IPS DF 6.9 (cell line): ENCODE results near the gene ADGRB3.

Experiments used
- DNase-seq: peaks from one replicate; pipeline ENCODE4 v3.0.0-alpha.2; 2013; ENCODE audit warnings: low read depth, low spot score
- H3K27ac ChIP-seq: one replicate; pipeline ENCODE4 v1.5.1; 2013; ENCODE audit warnings: low read length, control low read depth
- H3K27me3 ChIP-seq: 2 replicates; pipeline ENCODE4 v1.6.1; 2013; ENCODE audit warnings: mild to moderate bottlenecking, low read length; ENCODE audit not compliant: control insufficient read depth, insufficient read depth
- H3K36me3 ChIP-seq: 2 replicates; pipeline ENCODE4 v1.6.1; 2013; ENCODE audit warnings: low read length; ENCODE audit not compliant: control insufficient read depth, insufficient read depth
- H3K4me1 ChIP-seq: 2 replicates; pipeline ENCODE4 v1.6.1; 2013; ENCODE audit warnings: low read length; ENCODE audit not compliant: control insufficient read depth, insufficient read depth
- H3K4me3 ChIP-seq: 2 replicates; pipeline ENCODE4 v1.5.1; 2013; ENCODE audit warnings: mild to moderate bottlenecking, low read length
- H3K9me3 ChIP-seq: 2 replicates; pipeline ENCODE4 v1.6.1; 2013; ENCODE audit warnings: low read length, inconsistent platforms; ENCODE audit not compliant: control insufficient read depth, insufficient read depth
- WGBS: extraction: QIAGEN DNeasy Blood & Tissue Kit; methylation state at CpG from one replicate; pipeline ENCODE4 v1.1.7; 2013; ENCODE audit warnings: mixed read lengths, missing lambda C conversion rate; ENCODE audit not compliant: insufficient read length, insufficient coverage; 5-methylcytosine and 5-hydroxymethylcytosine counted together

The ADGRB3 gene

GRCh38 chr6:69059413-69059812, 424.3 kb downstream of the ADGRB3 start:
- H3K36me3 ChIP-seq, result no peaks in the 10 kb centered on the region
- H3K4me1 ChIP-seq, result no peaks in the 10 kb centered on the region
- H3K9me3 ChIP-seq, result no peaks in the 10 kb centered on the region
- no peak overlapping the region for H3K4me3 ChIP-seq
- no peak overlapping the region for H3K27ac ChIP-seq
- WGBS, result no CpG with 5 or more reads among the region's 1 CpG
- H3K27me3 ChIP-seq, result no peaks in the 10 kb centered on the region
- no peak for DNase-seq

GRCh38 chr6:69061066-69061465, 426.0 kb downstream of the ADGRB3 start:
- no peak overlapping the region for H3K27ac ChIP-seq
- no peaks in the 10 kb centered on the region for H3K36me3 ChIP-seq
- H3K4me1 ChIP-seq, result no peaks in the 10 kb centered on the region
- H3K27me3 ChIP-seq, result no peaks in the 10 kb centered on the region
- H3K9me3 ChIP-seq, result no peaks in the 10 kb centered on the region
- H3K4me3 ChIP-seq, result no peak overlapping the region
- WGBS, result no CpG with 5 or more reads among the region's 4 CpGs
- DNase-seq, result no peak

DNA sequence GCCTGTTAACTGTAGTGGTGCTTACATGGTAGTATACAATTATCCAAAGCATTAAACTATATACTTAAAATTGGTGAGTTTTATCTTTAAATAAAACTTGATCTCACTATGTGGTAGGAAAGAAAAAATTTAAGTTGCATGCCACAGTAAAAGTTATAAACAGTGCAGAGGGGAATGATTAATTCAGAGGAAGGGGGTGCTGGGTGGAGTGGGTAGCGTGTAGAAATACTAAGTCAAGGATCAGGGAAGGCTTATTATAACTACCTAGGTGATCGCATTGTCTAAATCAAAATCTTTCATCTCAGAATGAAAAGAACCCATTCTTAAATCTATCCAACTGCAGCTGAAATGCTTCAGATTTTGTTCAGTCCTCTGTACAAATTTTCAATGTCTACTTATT, 428.3 kb downstream of the ADGRB3 start:
- Histone ChIP-seq H3K27ac (no peak overlapping the region), H3K27me3 (no peaks in the 10 kb centered on the region), H3K4me1 (no peaks in the 10 kb centered on the region), H3K36me3 (no peaks in the 10 kb centered on the region), H3K4me3 (no peak overlapping the region), H3K9me3 (no peaks in the 10 kb centered on the region)
- no CpG with 5 or more reads among the region's 2 CpGs for WGBS
- DNase-seq, result no peak

- no CpG with 5 or more reads among the region's 1 CpG for WGBS
- H3K27ac ChIP-seq, result no peak overlapping the region
- H3K36me3 ChIP-seq, result no peaks in the 10 kb centered on the region
- no peak overlapping the region for H3K4me3 ChIP-seq
- H3K4me1 ChIP-seq, result no peaks in the 10 kb centered on the region
- no peak for DNase-seq
- no peaks in the 10 kb centered on the region for H3K9me3 ChIP-seq
- H3K27me3 ChIP-seq, result no peaks in the 10 kb centered on the region
Observed at GRCh38 chr6:69064226-69064625, 429.1 kb downstream of the ADGRB3 start.

DNA sequence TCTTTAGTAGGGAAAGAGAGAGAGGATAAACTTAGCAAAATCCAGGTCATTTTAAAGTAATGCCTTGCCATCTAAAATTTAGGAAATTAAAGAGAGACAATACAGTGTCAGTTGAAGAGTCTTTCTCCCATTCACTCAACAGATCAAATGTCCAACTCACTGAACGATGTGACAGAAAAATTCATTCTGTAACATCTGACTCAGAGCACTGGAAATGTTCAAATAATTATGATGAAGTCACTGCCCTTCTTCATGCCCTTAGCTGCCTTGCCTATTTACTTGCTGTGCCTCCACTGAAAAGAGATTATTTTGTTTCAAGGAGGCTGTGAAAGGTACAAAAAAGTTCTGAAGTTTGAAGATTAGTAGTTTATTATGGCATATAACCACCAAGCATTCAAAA, 434.8 kb downstream of the ADGRB3 start:
- H3K4me3 ChIP-seq, result no peak overlapping the region
- H3K36me3 ChIP-seq, result no peaks in the 10 kb centered on the region
- DNase-seq, result no peak
- no peaks in the 10 kb centered on the region for H3K9me3 ChIP-seq
- WGBS, result no CpG with 5 or more reads among the region's 1 CpG
- no peaks in the 10 kb centered on the region for H3K4me1 ChIP-seq
- H3K27me3 ChIP-seq, result no peaks in the 10 kb centered on the region
- no peak overlapping the region for H3K27ac ChIP-seq

DNA sequence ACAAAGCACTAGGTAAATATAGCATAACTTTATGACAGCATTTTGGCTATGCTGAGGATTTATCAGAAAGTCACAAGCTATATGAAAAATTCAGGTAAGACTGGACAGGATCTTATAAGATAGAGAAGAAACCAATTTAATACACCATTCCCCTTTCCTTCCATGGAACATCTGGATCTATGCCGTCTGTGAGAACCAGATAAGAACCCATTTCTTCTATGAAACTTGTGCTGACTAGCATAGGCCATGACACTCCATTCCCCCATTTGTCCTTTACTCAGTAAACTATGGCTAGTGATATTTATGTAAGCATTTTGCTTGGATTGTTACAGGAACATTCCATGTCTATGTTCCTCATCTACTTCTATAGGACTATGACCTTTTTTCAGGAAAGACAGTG, 437.7 kb downstream of the ADGRB3 start:
- Histone ChIP-seq H3K9me3 (no peaks in the 10 kb centered on the region), H3K27me3 (no peaks in the 10 kb centered on the region), H3K36me3 (no peaks in the 10 kb centered on the region), H3K4me1 (no peaks in the 10 kb centered on the region), H3K27ac (no peak overlapping the region), H3K4me3 (no peak overlapping the region)
- no peak for DNase-seq
- no CpG with 5 or more reads among the region's 1 CpG for WGBS

GRCh38 chr6:69084746-69085335, 449.8 kb downstream of the ADGRB3 start:
- H3K27me3 ChIP-seq, result no peaks in the 10 kb centered on the region
- H3K36me3 ChIP-seq, result no peaks in the 10 kb centered on the region
- no peaks in the 10 kb centered on the region for H3K9me3 ChIP-seq
- H3K4me3 ChIP-seq, result no peak overlapping the region
- DNase-seq, result no peak
- no peaks in the 10 kb centered on the region for H3K4me1 ChIP-seq
- H3K27ac ChIP-seq, result no peak overlapping the region
- no CpG with 5 or more reads among the region's 4 CpGs for WGBS

DNA sequence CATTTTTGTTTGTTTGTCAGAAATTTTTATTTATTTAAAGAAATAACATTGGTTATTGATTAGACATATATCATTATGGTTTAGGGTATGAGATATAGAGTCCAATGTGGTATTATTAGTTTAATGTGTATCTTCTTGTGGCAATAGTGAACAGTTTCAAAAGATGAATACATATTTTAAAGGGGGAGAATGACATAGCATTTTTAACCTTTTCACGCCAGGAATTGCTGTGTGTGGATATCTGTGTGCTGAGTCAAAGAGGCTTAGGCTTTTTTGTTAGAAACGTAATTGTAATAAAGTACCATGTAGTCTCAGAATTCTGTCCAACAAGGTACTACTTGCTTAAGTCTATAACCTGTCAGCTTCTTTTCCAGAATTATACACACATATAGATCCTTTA, 451.6 kb downstream of the ADGRB3 start:
- no peaks in the 10 kb centered on the region for H3K27me3 ChIP-seq
- H3K9me3 ChIP-seq, result no peaks in the 10 kb centered on the region
- H3K4me3 ChIP-seq, result no peak overlapping the region
- no peaks in the 10 kb centered on the region for H3K36me3 ChIP-seq
- no peak for DNase-seq
- no CpG with 5 or more reads among the region's 2 CpGs for WGBS
- no peak overlapping the region for H3K27ac ChIP-seq
- no peaks in the 10 kb centered on the region for H3K4me1 ChIP-seq

DNA sequence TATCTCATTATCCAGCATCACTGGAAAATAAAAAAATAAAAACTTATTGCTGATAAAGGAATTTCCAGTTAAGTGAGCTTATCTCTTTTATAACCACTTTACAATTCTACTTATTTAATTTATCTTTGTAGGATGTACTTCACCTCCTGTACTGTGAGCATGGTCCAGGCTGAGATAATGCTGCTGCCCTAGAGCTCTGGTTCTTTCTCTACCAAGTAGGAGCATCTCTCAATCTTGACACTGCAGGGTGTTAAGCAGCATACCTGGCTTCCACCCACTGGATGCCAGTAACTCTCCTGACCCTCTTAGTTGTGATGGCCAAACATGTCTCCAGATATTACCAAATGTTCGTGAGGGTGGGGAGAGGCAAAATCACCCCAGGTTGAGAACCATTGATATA, 454.5 kb downstream of the ADGRB3 start:
- no peaks in the 10 kb centered on the region for H3K36me3 ChIP-seq
- H3K4me3 ChIP-seq, result no peak overlapping the region
- no peak for DNase-seq
- H3K9me3 ChIP-seq, result no peaks in the 10 kb centered on the region
- no peaks in the 10 kb centered on the region for H3K4me1 ChIP-seq
- no peak overlapping the region for H3K27ac ChIP-seq
- no CpG with 5 or more reads among the region's 1 CpG for WGBS
- H3K27me3 ChIP-seq, result no peaks in the 10 kb centered on the region

DNA sequence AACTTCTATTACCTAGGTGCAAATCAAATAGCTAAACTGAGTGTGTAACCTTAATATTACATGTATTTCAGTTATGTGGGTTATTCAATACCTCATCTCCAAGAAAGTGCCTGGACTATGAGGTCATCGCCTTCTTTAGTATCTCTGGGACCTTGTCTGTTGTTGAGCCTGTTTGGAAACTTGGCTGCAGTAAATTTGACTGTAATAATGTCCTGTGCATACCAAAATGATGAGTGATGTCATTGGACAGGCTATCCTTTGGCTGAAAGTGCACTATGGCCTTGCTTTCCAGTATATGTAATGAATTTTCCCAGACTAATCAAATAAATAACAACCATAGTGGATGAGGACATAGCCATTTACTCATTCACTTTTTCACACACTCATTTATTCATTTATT, 455.1 kb downstream of the ADGRB3 start:
- Histone ChIP-seq H3K27ac (no peak overlapping the region), H3K4me1 (no peaks in the 10 kb centered on the region), H3K9me3 (no peaks in the 10 kb centered on the region), H3K27me3 (no peaks in the 10 kb centered on the region), H3K4me3 (no peak overlapping the region), H3K36me3 (no peaks in the 10 kb centered on the region)
- WGBS, result no CpG with 5 or more reads among the region's 1 CpG
- DNase-seq, result no peak

DNA sequence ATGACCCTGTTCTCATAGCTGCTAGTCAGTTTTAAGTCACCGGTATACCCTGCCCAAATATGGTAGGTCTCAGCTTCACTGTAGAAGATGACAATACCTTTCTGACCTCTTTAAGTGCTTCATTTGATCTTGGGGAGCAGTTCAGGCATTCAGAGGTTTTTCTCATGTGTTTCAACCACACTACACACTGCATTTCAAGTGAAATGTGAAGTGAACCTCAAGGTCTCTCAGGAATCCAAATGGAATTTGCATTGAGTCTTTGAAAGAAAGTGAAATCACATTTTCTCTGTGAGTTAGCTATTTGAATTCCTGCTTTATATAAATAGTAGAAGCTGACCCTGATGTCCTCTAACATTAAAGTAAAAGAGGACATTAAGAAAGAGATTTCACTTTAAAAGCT, 461.6 kb downstream of the ADGRB3 start:
- Histone ChIP-seq H3K9me3 (no peaks in the 10 kb centered on the region), H3K27me3 (no peaks in the 10 kb centered on the region), H3K27ac (no peak overlapping the region), H3K36me3 (no peaks in the 10 kb centered on the region), H3K4me1 (no peaks in the 10 kb centered on the region), H3K4me3 (no peak overlapping the region)
- WGBS, result no CpG with 5 or more reads among the region's 1 CpG
- no peak for DNase-seq
